Urothelium cell line (cell line): ENCODE results near the gene NEUROD6.

Experiments
- DNase-seq: peaks from one replicate; pipeline ENCODE4 v3.0.0; 2011; ENCODE audit warnings: low spot score, mixed read lengths
- FAIRE-seq: peaks from 2 replicates; lab custom pipeline; 2011; peaks lifted over from hg19 to GRCh38; lab: Jason Lieb, UNC

Gene NEUROD6

GRCh38 chr7:31340603-31341002 lies at the start of gene NEUROD6:
Gene NEUROD6 (minus strand): TSS chr7:31340726. CDS start chr7:31339268, 1,458 bp downstream.
- FAIRE-seq = peak; percentile 20
- no peak for DNase-seq

GRCh38 chr7:31384466-31384865 lies 43.9 kb upstream of the NEUROD6 start:
- DNase-seq = no peak
- FAIRE-seq = no peak

GRCh38 chr7:31382722-31383121 lies 42.2 kb upstream of the NEUROD6 start:
- no peak for DNase-seq
- no peak for FAIRE-seq

GRCh38 chr7:31373337-31374289 lies 33.1 kb upstream of the NEUROD6 start:
- FAIRE-seq = peak; percentile 23
- DNase-seq = peak; percentile 82

- no peak for FAIRE-seq
- DNase-seq = no peak
These were observed 31.9 kb upstream of the NEUROD6 start for GRCh38 chr7:31372231-31372959.

GRCh38 chr7:31371621-31372020 lies 31.1 kb upstream of the NEUROD6 start:
- DNase-seq (no peak), FAIRE-seq (no peak)

GRCh38 chr7:31370609-31371008 lies 30.1 kb upstream of the NEUROD6 start:
- FAIRE-seq (no peak), DNase-seq (no peak)

- peak; percentile 32 for FAIRE-seq
- DNase-seq = no peak
These were observed 28.1 kb upstream of the NEUROD6 start for GRCh38 chr7:31368620-31369019.

GRCh38 chr7:31363496-31363895 lies 23.0 kb upstream of the NEUROD6 start:
- DNase-seq = no peak
- FAIRE-seq = no peak

GRCh38 chr7:31363051-31363450 lies 22.5 kb upstream of the NEUROD6 start:
- FAIRE-seq (no peak), DNase-seq (no peak)

GRCh38 chr7:31362401-31362800 lies 21.9 kb upstream of the NEUROD6 start:
- no peak for FAIRE-seq
- DNase-seq = no peak

GRCh38 chr7:31358467-31358866 lies 17.9 kb upstream of the NEUROD6 start:
- no peak for FAIRE-seq
- DNase-seq = no peak

- DNase-seq (no peak), FAIRE-seq (no peak)
These were observed 4.9 kb upstream of the NEUROD6 start for GRCh38 chr7:31345421-31345820.

GRCh38 chr7:31343516-31344305 lies 3.2 kb upstream of the NEUROD6 start:
- FAIRE-seq (no peak), DNase-seq (no peak)

- DNase-seq = no peak
- no peak for FAIRE-seq
These were observed 615 bp upstream of the NEUROD6 start for GRCh38 chr7:31341141-31341540.

- no peak for DNase-seq
- no peak for FAIRE-seq
These were observed 475 bp downstream of the NEUROD6 start for GRCh38 chr7:31340051-31340450.

- no peak for FAIRE-seq
- DNase-seq = no peak
These were observed 1.8 kb downstream of the NEUROD6 start for GRCh38 chr7:31338706-31339105.

GRCh38 chr7:31337002-31337565 lies 3.4 kb downstream of the NEUROD6 start:
- no peak for DNase-seq
- no peak for FAIRE-seq

GRCh38 chr7:31336202-31337001 lies 4.1 kb downstream of the NEUROD6 start:
- DNase-seq (peak; percentile 65), FAIRE-seq (peak; percentile 13)

- DNase-seq (no peak), FAIRE-seq (no peak)
These were observed 4.7 kb downstream of the NEUROD6 start for GRCh38 chr7:31335884-31336201.
